WTC11 (cell line): ENCODE measurements around the gene BBS2. TPM values are rescaled to one million over a fixed set of nuclear protein-coding genes. Genes with fewer than 3 reads are reported as not detected.

Experiments
- ATAC-seq: fragments of 200-7000 bp; cut with Tn5 transposase; 2 replicates; pipeline ENCODE4 v1.10.0; 2021; ENCODE audit warnings: mild to moderate bottlenecking, moderate library complexity
- CTCF ChIA-PET: fragments of 300-600 bp; sonication (Branson Sonifier 250); formaldehyde crosslinking; loops from one replicate; lab custom pipeline; 2021; ENCODE audit warnings: antibody characterized with exemption; lab: Charles Lee
- POLR2A ChIA-PET: fragments of 350-600 bp; sonication (Branson Sonifier 250); formaldehyde crosslinking; loops from one replicate; lab custom pipeline; 2021; ENCODE audit warnings: antibody characterized with exemption; lab: Charles Lee
- DNase-seq: peaks from one replicate; pipeline ENCODE4 v3.0.0; 2021; ENCODE audit warnings: low spot score
- H3K27ac Mint-ChIP-seq: 2 replicates; pipeline ENCODE4 v1.8.0; 2021; ENCODE audit warnings: mixed read lengths
- H3K27me3 Mint-ChIP-seq: 2 replicates; pipeline ENCODE4 v1.8.0; 2021; ENCODE audit warnings: low read depth, mild to moderate bottlenecking, moderate library complexity, mixed read lengths
- H3K36me3 Mint-ChIP-seq: 2 replicates; pipeline ENCODE4 v1.8.0; 2021; ENCODE audit warnings: mixed read lengths
- H3K4me1 Mint-ChIP-seq: 2 replicates; pipeline ENCODE4 v1.8.0; 2022; ENCODE audit warnings: mixed read lengths
- H3K4me3 Mint-ChIP-seq: 2 replicates; pipeline ENCODE4 v1.8.0; 2021; ENCODE audit warnings: mild to moderate bottlenecking, moderate library complexity, mixed read lengths
- H3K9me3 Mint-ChIP-seq: 2 replicates; pipeline ENCODE4 v1.8.0; 2021; ENCODE audit warnings: mixed read lengths
- CBFB ChIP-seq: sonication (generic); formaldehyde crosslinking; IDR thresholded peaks from 2 replicates; pipeline ENCODE4 v1.8.1; 2022; ENCODE audit warnings: mild to moderate bottlenecking, low read depth, missing genetic modification reagents
- E2F5 ChIP-seq: sonication (generic); formaldehyde crosslinking; IDR thresholded peaks from 2 replicates; pipeline ENCODE4 v1.8.1; 2022; ENCODE audit warnings: mild to moderate bottlenecking, moderate library complexity, missing genetic modification reagents
- ELF4 ChIP-seq: sonication (generic); formaldehyde crosslinking; IDR thresholded peaks from 2 replicates; pipeline ENCODE4 v1.8.1; 2022; ENCODE audit warnings: low read depth, mild to moderate bottlenecking, moderate library complexity, missing genetic modification reagents
- ERG ChIP-seq: fragments of 250-450 bp; sonication (Bioruptor Pico); IDR thresholded peaks from 2 replicates; pipeline ENCODE4 v1.8.0; 2021; ENCODE audit warnings: mild to moderate bottlenecking
- GRHL2 ChIP-seq: fragments of 250-450 bp; sonication (Bioruptor Pico); IDR thresholded peaks from 2 replicates; pipeline ENCODE4 v1.8.0; 2022; ENCODE audit warnings: mild to moderate bottlenecking, moderate library complexity; ENCODE audit not compliant: insufficient replicate concordance, severe bottlenecking
- KAT7 ChIP-seq: sonication (generic); formaldehyde crosslinking; IDR thresholded peaks from 2 replicates; pipeline ENCODE4 v1.8.1; 2023; ENCODE audit warnings: missing genetic modification reagents, mild to moderate bottlenecking, borderline replicate concordance
- MLX ChIP-seq: sonication (generic); formaldehyde crosslinking; IDR thresholded peaks from 2 replicates; pipeline ENCODE4 v1.8.1; 2023; ENCODE audit warnings: mild to moderate bottlenecking, missing genetic modification reagents, moderate library complexity
- MXD4 ChIP-seq: fragments of 250-450 bp; sonication (Bioruptor Pico); IDR thresholded peaks from 2 replicates; pipeline ENCODE4 v1.8.0; 2021; ENCODE audit warnings: mild to moderate bottlenecking, moderate library complexity, borderline replicate concordance
- NFATC4 ChIP-seq: fragments of 250-450 bp; sonication (Bioruptor Pico); IDR thresholded peaks from 2 replicates; pipeline ENCODE4 v1.9.0; 2021; ENCODE audit warnings: mild to moderate bottlenecking
- NR2C2 ChIP-seq: sonication (generic); formaldehyde crosslinking; IDR thresholded peaks from 2 replicates; pipeline ENCODE4 v1.8.0; 2022; ENCODE audit warnings: mild to moderate bottlenecking, missing genetic modification reagents
- PRDM15 ChIP-seq: sonication (generic); formaldehyde crosslinking; IDR thresholded peaks from 2 replicates; pipeline ENCODE4 v1.8.0; 2022; ENCODE audit warnings: missing genetic modification reagents
- PREB ChIP-seq: sonication (generic); formaldehyde crosslinking; IDR thresholded peaks from 2 replicates; pipeline ENCODE4 v1.8.1; 2022; ENCODE audit warnings: mild to moderate bottlenecking, missing genetic modification reagents, moderate library complexity, borderline replicate concordance
- STAT6 ChIP-seq: sonication (generic); formaldehyde crosslinking; conservative IDR thresholded peaks from 2 replicates; pipeline ENCODE4 v1.8.1; 2023; ENCODE audit warnings: mild to moderate bottlenecking, low read depth, missing genetic modification reagents, moderate library complexity
- TEAD1 ChIP-seq: sonication (generic); formaldehyde crosslinking; IDR thresholded peaks from 2 replicates; pipeline ENCODE4 v1.8.0; 2022; ENCODE audit warnings: mild to moderate bottlenecking, missing genetic modification reagents
- TP53 ChIP-seq: sonication (generic); formaldehyde crosslinking; IDR thresholded peaks from 2 replicates; pipeline ENCODE4 v1.8.1; 2023; ENCODE audit warnings: mild to moderate bottlenecking, missing genetic modification reagents
- USF2 ChIP-seq: sonication (generic); formaldehyde crosslinking; IDR thresholded peaks from 2 replicates; pipeline ENCODE4 v1.8.1; 2023; ENCODE audit warnings: mild to moderate bottlenecking, missing genetic modification reagents, moderate library complexity
- ZNF281 ChIP-seq: sonication (generic); formaldehyde crosslinking; IDR thresholded peaks from 2 replicates; pipeline ENCODE4 v1.8.0; 2023; ENCODE audit warnings: mild to moderate bottlenecking, missing genetic modification reagents
- ZNF396 ChIP-seq: fragments of 250-450 bp; sonication (Bioruptor Pico); IDR thresholded peaks from 2 replicates; pipeline ENCODE4 v1.8.0; 2021; ENCODE audit warnings: mild to moderate bottlenecking, moderate library complexity, borderline replicate concordance
- total RNA-seq: library from RNA; stranded (reverse); gene quantifications from 3 replicates; pipeline ENCODE4 v1.2.3, GENCODE V29; 2021

BBS2 gene
- total RNA-seq, 1 experiment from 2014 or later, result 19.1 TPM

GRCh38 chr16:56530872-56531271, 11.0 kb upstream of the BBS2 start:
- POLR2A ChIA-PET, result interaction anchor here (0.5 kb wide), 1 partner anchor 14 kb away, joined by 3 read pairs; no protein-coding TSS in a partner anchor
- H3K4me1 Mint-ChIP-seq, result no peaks in the 10 kb centered on the region
- no peak overlapping the region for H3K27ac Mint-ChIP-seq
- no peaks in the 10 kb centered on the region for H3K36me3 Mint-ChIP-seq
- ATAC-seq, result no peak
- H3K4me3 Mint-ChIP-seq, result no peak overlapping the region
- CTCF ChIA-PET, result interaction anchor here (0.6 kb wide), 1 partner anchor 70 kb away, joined by 3 read pairs; no protein-coding TSS in a partner anchor
- DNase-seq, result no peak
- H3K9me3 Mint-ChIP-seq, result no peaks in the 10 kb centered on the region
- H3K27me3 Mint-ChIP-seq, result peaks cover 18% of the 10 kb centered on the region
- TF ChIP-seq KAT7 (no peak), PRDM15 (CRISPR knock-in tag) (no peak), MLX (CRISPR knock-in tag) (no peak), ELF4 (CRISPR knock-in tag) (no peak), USF2 (CRISPR knock-in tag) (no peak), TEAD1 (CRISPR knock-in tag) (no peak), NFATC4 (CRISPR knock-in tag) (no peak), E2F5 (CRISPR knock-in tag) (no peak), STAT6 (CRISPR knock-in tag) (no peak), CBFB (CRISPR knock-in tag) (no peak), PREB (CRISPR knock-in tag) (no peak), MXD4 (CRISPR knock-in tag) (no peak), TP53 (no peak), ZNF281 (no peak), NR2C2 (CRISPR knock-in tag) (no peak), ERG (no peak), ZNF396 (CRISPR knock-in tag) (no peak), GRHL2 (CRISPR knock-in tag) (no peak)
- TF ChIP-seq, all 79 proteins: peak for 0
